Fibroblast of the aortic adventitia (primary cell): ENCODE data around the gene LILRA6. TPM values are rescaled to one million over a fixed set of nuclear protein-coding genes. Genes with fewer than 3 reads are reported as not detected.

Experiments
- DNase-seq: peaks from one replicate; pipeline ENCODE4 v3.0.0-alpha.2; 2010; ENCODE audit warnings: low read depth
- H3K4me3 ChIP-seq: 2 replicates; pipeline ENCODE4 v1.5.1; 2011; ENCODE audit warnings: low read depth, mild to moderate bottlenecking, control low read depth, low read length, moderate library complexity
- CTCF ChIP-seq: IDR thresholded peaks from 2 replicates; pipeline ENCODE4 v1.5.1; 2011; ENCODE audit warnings: mild to moderate bottlenecking, low read length, control low read depth, inconsistent platforms; ENCODE audit not compliant: insufficient read depth
- total RNA-seq: library from RNA; depleted of rRNA; stranded (reverse); fragments of >200 nt; gene quantifications from 2 replicates; pipeline ENCODE4 v1.2.3, GENCODE V29; 2012; ENCODE audit warnings: low replicate concordance

LILRA6 gene
- total RNA-seq, 1 donor = not detected

GRCh38 chr19:54191811-54192453 lies 50.7 kb downstream of the LILRA6 start:
- no peak for DNase-seq
- peak overlapping the region; percentile 86 for H3K4me3 ChIP-seq
- TF ChIP-seq CTCF = no peak

GRCh38 chr19:54191011-54191810 lies 51.4 kb downstream of the LILRA6 start, which contains the start of gene TSEN34:
Gene TSEN34 (plus strand): TSS chr19:54191308. CDS start chr19:54191365, 57 bp downstream.
- no peak for TF ChIP-seq CTCF
- DNase-seq = peak; percentile 48
- peak within 1 kb of the TSS; percentile 86 for H3K4me3 ChIP-seq

- peak; percentile 99 for DNase-seq
- no peak for TF ChIP-seq CTCF
- H3K4me3 ChIP-seq = peak overlapping the region; percentile 86
Measured at GRCh38 chr19:54190503-54191010, 52.0 kb downstream of the LILRA6 start.

- TF ChIP-seq CTCF = no peak
- peak overlapping the region; percentile 80 for H3K4me3 ChIP-seq
- peak; percentile 100 for DNase-seq
Measured at GRCh38 chr19:54189735-54190502, 52.7 kb downstream of the LILRA6 start.

GRCh38 chr19:54189145-54189734 lies 53.4 kb downstream of the LILRA6 start, which contains the start of gene MBOAT7:
Gene MBOAT7 (minus strand): TSS chr19:54189580. CDS start chr19:54188508, 1,072 bp downstream.
- peak within 1 kb of the TSS; percentile 80 for H3K4me3 ChIP-seq
- TF ChIP-seq CTCF = no peak
- no peak for DNase-seq
